CD8-positive, alpha-beta memory T cell (primary cell): ENCODE measurements around the gene GPR151. TPM values are rescaled to one million over a fixed set of nuclear protein-coding genes. Genes with fewer than 3 reads are reported as not detected.

Source experiments
- CTCF ChIA-PET: fragments of 350-600 bp; sonication (Branson Sonifier 250); formaldehyde crosslinking; loops from one replicate; lab custom pipeline; 2021; ENCODE audit warnings: antibody characterized with exemption; lab: Charles Lee
- POLR2A ChIA-PET: fragments of 350-600 bp; sonication (Branson Sonifier 250); formaldehyde crosslinking; loops from one replicate; lab custom pipeline; 2021; ENCODE audit warnings: antibody characterized with exemption; lab: Charles Lee
- DNase-seq, 5 donors: peaks; one replicate each; pipeline versions ENCODE4 v3.0.0 to v3.0.0-alpha.2; 2020 to 2022; ENCODE audit warnings: mixed read lengths in 1 of 5
- H3K27ac ChIP-seq: one replicate; pipeline ENCODE4 v1.7.0; 2013; ENCODE audit warnings: low read depth, mild to moderate bottlenecking, low read length, moderate library complexity
- H3K27me3 ChIP-seq: 2 replicates; pipeline ENCODE4 v1.7.0; 2013; ENCODE audit warnings: low read length, mild to moderate bottlenecking; ENCODE audit not compliant: insufficient read depth, poor library complexity, severe bottlenecking
- H3K36me3 ChIP-seq: 2 replicates; pipeline ENCODE4 v1.7.0; 2013; ENCODE audit warnings: mild to moderate bottlenecking, low read length, moderate library complexity; ENCODE audit not compliant: insufficient read depth
- H3K4me1 ChIP-seq: 2 replicates; pipeline ENCODE4 v1.7.0; 2013; ENCODE audit warnings: mild to moderate bottlenecking, low read length, moderate library complexity; ENCODE audit not compliant: insufficient read depth
- H3K4me3 ChIP-seq: 2 replicates; pipeline ENCODE4 v1.7.0; 2013; ENCODE audit warnings: mild to moderate bottlenecking, low read length
- H3K9me3 ChIP-seq: 2 replicates; pipeline ENCODE4 v1.7.0; 2013; ENCODE audit warnings: mild to moderate bottlenecking, low read length
- H3K27ac Mint-ChIP-seq, 8 donors: one replicate each; pipeline ENCODE4 v1.8.0; 2020 to 2021; ENCODE audit warnings: mixed read lengths in 8 of 8, mild to moderate bottlenecking in 6 of 8, inconsistent platforms in 3 of 8, moderate library complexity in 3 of 8
- H3K27me3 Mint-ChIP-seq, 2 donors: one replicate each; pipeline ENCODE4 v1.8.0; 2020 to 2021; ENCODE audit warnings: mixed read lengths in 2 of 2, mild to moderate bottlenecking in 1 of 2, moderate library complexity in 1 of 2
- H3K36me3 Mint-ChIP-seq, 3 donors: one replicate each; pipeline ENCODE4 v1.8.0; 2020 to 2021; ENCODE audit warnings: mixed read lengths in 3 of 3, inconsistent platforms in 1 of 3, mild to moderate bottlenecking in 1 of 3
- H3K4me1 Mint-ChIP-seq, 3 donors: one replicate each; pipeline ENCODE4 v1.8.0; 2020 to 2021; ENCODE audit warnings: mixed read lengths in 3 of 3, inconsistent platforms in 1 of 3, mild to moderate bottlenecking in 1 of 3
- H3K4me3 Mint-ChIP-seq, 7 donors: one replicate each; pipeline ENCODE4 v1.8.0; 2020 to 2021; ENCODE audit warnings: mixed read lengths in 7 of 7, mild to moderate bottlenecking in 6 of 7, moderate library complexity in 4 of 7, inconsistent platforms in 2 of 7
- H3K9me3 Mint-ChIP-seq, 5 donors: one replicate each; pipeline ENCODE4 v1.8.0; 2020 to 2022; ENCODE audit warnings: mixed read lengths in 5 of 5, mild to moderate bottlenecking in 3 of 5, moderate library complexity in 2 of 5, inconsistent platforms in 1 of 5
- polyA plus RNA-seq: library from polyadenylated mRNA; unstranded; fragments of 300-500 nt; fragmentation: Illumina TruSeq; gene quantifications from one replicate; pipeline ENCODE4 v1.2.3, GENCODE V29; 2021
- total RNA-seq, 2 experiments: library from RNA; stranded (reverse); gene quantifications; one replicate each; pipeline ENCODE4 v1.2.3, GENCODE V29; 2021

Gene GPR151
- total and polyA plus RNA-seq, 3 experiments from 2014 or later, result not detected

DNA sequence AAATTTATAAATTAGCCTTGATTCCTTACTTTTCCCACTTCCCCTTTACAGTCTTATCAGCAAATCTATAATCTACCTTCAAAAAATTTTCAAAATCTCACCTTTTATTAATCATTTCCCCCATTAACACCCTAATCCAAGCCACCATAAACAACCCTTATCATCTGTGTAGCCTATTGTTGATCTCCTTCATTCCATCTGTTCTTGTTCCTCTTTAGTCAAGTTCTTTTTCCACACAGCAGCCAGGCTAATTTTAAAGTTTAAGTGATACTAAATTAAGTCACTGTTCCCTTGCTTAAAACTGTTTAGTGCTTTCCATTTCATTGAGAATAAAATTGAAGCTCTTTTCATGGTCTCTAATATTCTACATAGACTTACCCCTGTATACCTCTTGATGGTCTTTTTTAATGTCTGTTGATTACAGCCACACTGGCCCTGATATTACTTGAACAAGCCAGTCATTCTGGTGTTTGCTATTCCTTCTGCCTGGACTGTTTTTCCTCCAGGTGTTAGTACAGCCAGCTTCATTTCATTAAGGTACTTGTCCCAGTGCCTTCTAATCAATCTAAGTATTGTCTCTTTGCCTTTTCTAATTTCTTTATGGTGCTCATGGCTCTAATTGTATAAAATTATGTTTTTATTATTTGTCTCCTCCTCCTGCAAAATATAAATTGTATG is 31.1 kb downstream of the GPR151 start:
- H3K27me3 Mint-ChIP-seq, result no peaks in the 10 kb centered on the region

GRCh38 chr5:146482775-146483174 is 33.2 kb downstream of the GPR151 start:
- no peaks in the 10 kb centered on the region for H3K9me3 ChIP-seq
- CTCF ChIA-PET, result no interaction called here
- DNase-seq, result no peak
- no peak overlapping the region for H3K4me3 ChIP-seq
- H3K36me3 Mint-ChIP-seq, result peaks cover 15 to 74% (median 34%) of the 10 kb centered on the region in 3 donors
- H3K9me3 Mint-ChIP-seq, result no peaks in the 10 kb centered on the region
- H3K27me3 ChIP-seq, result no peaks in the 10 kb centered on the region
- H3K27me3 Mint-ChIP-seq, result no peaks in the 10 kb centered on the region
- POLR2A ChIA-PET, result no interaction called here
- no peak overlapping the region for H3K27ac ChIP-seq
- no peaks in the 10 kb centered on the region for H3K4me1 ChIP-seq
- H3K36me3 ChIP-seq, result peaks cover 36% of the 10 kb centered on the region
- H3K4me1 Mint-ChIP-seq, result no peaks in the 10 kb centered on the region
- H3K27ac Mint-ChIP-seq, result peak overlapping the region in 1 of 8 donors; percentile 21
- no peak overlapping the region for H3K4me3 Mint-ChIP-seq

More for the DNA sequence above, 31.1 kb downstream of the GPR151 start:
- Histone ChIP-seq H3K4me3 (no peak overlapping the region), H3K36me3 (peaks cover 35% of the 10 kb centered on the region), H3K9me3 (no peaks in the 10 kb centered on the region), H3K4me1 (no peaks in the 10 kb centered on the region), H3K27ac (no peak overlapping the region), H3K27me3 (no peaks in the 10 kb centered on the region)
- CTCF ChIA-PET, result interaction anchor here (0.8 kb wide), 1 partner anchor 17 kb away, joined by 3 read pairs; no protein-coding TSS in a partner anchor
- no peak overlapping the region for H3K4me3 Mint-ChIP-seq
- POLR2A ChIA-PET, result no interaction called here
- peaks cover 12 to 77% (median 35%) of the 10 kb centered on the region in 3 donors for H3K36me3 Mint-ChIP-seq
- peak overlapping the region in 2 of 8 donors; percentile 33 to 51 for H3K27ac Mint-ChIP-seq
- DNase-seq, result no peak
- H3K4me1 Mint-ChIP-seq, result no peaks in the 10 kb centered on the region
- H3K9me3 Mint-ChIP-seq, result no peaks in the 10 kb centered on the region

GRCh38 chr5:146475906-146476305 is 40.1 kb downstream of the GPR151 start:
- no peak overlapping the region for H3K4me3 Mint-ChIP-seq
- Histone ChIP-seq H3K4me1 (no peaks in the 10 kb centered on the region), H3K9me3 (no peaks in the 10 kb centered on the region), H3K27me3 (no peaks in the 10 kb centered on the region), H3K4me3 (no peak overlapping the region), H3K27ac (no peak overlapping the region), H3K36me3 (peaks cover 33% of the 10 kb centered on the region)
- peaks cover 0 to 4% (median 2%) of the 10 kb centered on the region in 3 donors for H3K4me1 Mint-ChIP-seq
- no peak for DNase-seq
- POLR2A ChIA-PET, result no interaction called here
- CTCF ChIA-PET, result no interaction called here
- H3K27ac Mint-ChIP-seq, result no peak overlapping the region
- H3K27me3 Mint-ChIP-seq, result no peaks in the 10 kb centered on the region
- H3K9me3 Mint-ChIP-seq, result no peaks in the 10 kb centered on the region
- H3K36me3 Mint-ChIP-seq, result peaks cover 11 to 68% (median 32%) of the 10 kb centered on the region in 3 donors

DNA sequence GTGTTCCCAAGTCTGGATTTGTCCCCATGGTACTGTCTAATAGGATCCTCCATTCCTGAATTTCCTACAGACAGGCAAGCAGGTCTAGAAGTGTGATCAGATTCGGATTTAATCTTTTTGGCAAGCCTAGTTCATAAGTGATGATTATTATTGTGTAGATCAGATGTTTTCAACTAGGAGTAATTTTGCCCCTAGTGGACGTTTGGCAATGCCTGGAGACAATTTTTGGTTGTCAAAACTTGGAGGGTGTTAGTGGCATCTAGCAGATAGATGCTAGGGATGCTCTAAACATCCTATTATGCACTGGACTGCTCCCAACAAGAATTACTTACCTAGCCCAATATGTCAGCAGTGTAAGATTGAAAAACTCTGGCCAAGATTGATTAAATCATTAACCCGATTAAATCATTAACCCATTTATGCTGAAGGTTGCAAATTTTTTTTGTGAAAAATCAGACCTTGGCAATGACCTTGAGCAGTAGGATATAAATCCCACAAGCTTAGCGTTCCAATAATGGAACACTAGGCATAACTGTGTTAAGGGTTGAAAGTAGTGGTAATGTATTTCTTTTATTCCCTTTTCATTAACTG is 40.7 kb downstream of the GPR151 start:
- CTCF ChIA-PET, result no interaction called here
- POLR2A ChIA-PET, result no interaction called here
- peaks cover 36% of the 10 kb centered on the region for H3K36me3 ChIP-seq

DNA sequence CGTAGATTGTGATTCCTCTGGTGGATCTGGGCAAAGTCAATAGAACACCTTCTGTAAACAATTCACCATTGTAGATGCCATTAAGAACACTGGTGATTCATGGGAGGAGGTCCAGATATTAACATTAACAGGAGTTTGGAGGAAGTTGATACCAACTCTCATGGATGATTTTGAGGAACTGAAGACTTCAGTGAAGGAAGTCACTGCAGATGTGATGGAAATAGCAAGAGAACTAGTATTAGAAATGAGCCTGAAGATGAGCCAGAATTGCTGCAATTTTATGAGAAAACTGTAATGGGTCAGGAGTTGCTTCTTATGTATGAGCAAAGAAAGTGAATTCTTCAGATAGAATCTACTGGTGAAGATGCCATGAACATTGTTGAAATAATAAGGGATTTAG is 41.9 kb downstream of the GPR151 start:
- POLR2A ChIA-PET, result no interaction called here
- no peaks in the 10 kb centered on the region for H3K4me1 ChIP-seq
- DNase-seq, result no peak
- peaks cover 40% of the 10 kb centered on the region for H3K36me3 ChIP-seq
- peaks cover 8 to 72% (median 35%) of the 10 kb centered on the region in 3 donors for H3K36me3 Mint-ChIP-seq
- no peaks in the 10 kb centered on the region for H3K9me3 ChIP-seq
- H3K4me3 Mint-ChIP-seq, result no peak overlapping the region
- no peak overlapping the region for H3K27ac ChIP-seq
- peak overlapping the region in 1 of 8 donors; percentile 56 for H3K27ac Mint-ChIP-seq
- no peaks in the 10 kb centered on the region for H3K27me3 ChIP-seq
- no peak overlapping the region for H3K4me3 ChIP-seq
- H3K9me3 Mint-ChIP-seq, result no peaks in the 10 kb centered on the region
- CTCF ChIA-PET, result no interaction called here
- H3K27me3 Mint-ChIP-seq, result no peaks in the 10 kb centered on the region
- H3K4me1 Mint-ChIP-seq, result peaks cover 0 to 4% (median 2%) of the 10 kb centered on the region in 3 donors

More for the DNA sequence above, 40.7 kb downstream of the GPR151 start:
- Histone ChIP-seq H3K9me3 (no peaks in the 10 kb centered on the region), H3K27me3 (no peaks in the 10 kb centered on the region), H3K4me3 (no peak overlapping the region), H3K27ac (no peak overlapping the region), H3K4me1 (no peaks in the 10 kb centered on the region)
- no peak overlapping the region for H3K4me3 Mint-ChIP-seq
- DNase-seq, result no peak
- peaks cover 11 to 72% (median 34%) of the 10 kb centered on the region in 3 donors for H3K36me3 Mint-ChIP-seq
- no peak overlapping the region for H3K27ac Mint-ChIP-seq
- no peaks in the 10 kb centered on the region for H3K9me3 Mint-ChIP-seq
- peaks cover 0 to 4% (median 2%) of the 10 kb centered on the region in 3 donors for H3K4me1 Mint-ChIP-seq
- no peaks in the 10 kb centered on the region for H3K27me3 Mint-ChIP-seq

DNA sequence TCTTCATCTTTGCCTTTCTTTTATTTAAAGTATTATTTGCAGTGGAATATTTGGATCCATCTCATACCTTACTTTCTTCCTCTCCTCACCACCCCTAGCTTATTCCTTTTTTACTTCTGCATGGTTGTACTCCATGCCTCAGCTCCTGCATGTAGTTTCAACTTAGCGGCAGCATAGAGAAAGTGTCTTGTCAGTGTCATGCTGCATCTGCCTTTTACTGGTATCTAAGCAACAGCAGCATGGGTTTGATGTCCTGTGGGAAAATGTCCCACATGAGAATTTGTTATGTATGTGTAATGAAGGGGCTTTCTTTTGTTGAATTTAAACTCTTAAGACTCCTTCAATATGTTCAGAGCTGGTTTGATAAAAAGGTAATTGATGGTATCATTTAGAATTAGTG is 48.2 kb downstream of the GPR151 start:
- Mint-ChIP-seq H3K27me3 (no peaks in the 10 kb centered on the region), H3K27ac (peak overlapping the region in 4 of 8 donors; percentile 32 to 79 (median 61)), H3K4me3 (no peak overlapping the region), H3K4me1 (peaks cover 18 to 35% (median 27%) of the 10 kb centered on the region in 3 donors), H3K36me3 (peaks cover 22 to 74% (median 36%) of the 10 kb centered on the region in 3 donors), H3K9me3 (no peaks in the 10 kb centered on the region)
- ChIA-PET CTCF (interaction anchor here (0.7 to 1.4 kb wide), 2 partner anchors 9 to 17 kb away, joined by 3 to 4 read pairs; no protein-coding TSS in a partner anchor), POLR2A (no interaction called here)
- no peak for DNase-seq
- Histone ChIP-seq H3K27me3 (no peaks in the 10 kb centered on the region), H3K9me3 (no peaks in the 10 kb centered on the region), H3K4me3 (no peak overlapping the region), H3K36me3 (peaks cover 42% of the 10 kb centered on the region), H3K4me1 (no peaks in the 10 kb centered on the region), H3K27ac (no peak overlapping the region)

- H3K36me3 ChIP-seq, result peaks cover 40% of the 10 kb centered on the region
- no peak overlapping the region for H3K27ac ChIP-seq
- Mint-ChIP-seq H3K27ac (peak overlapping the region in 4 of 8 donors; percentile 3 to 57 (median 39)), H3K36me3 (peaks cover 22 to 71% (median 29%) of the 10 kb centered on the region in 3 donors), H3K27me3 (no peaks in the 10 kb centered on the region), H3K9me3 (no peaks in the 10 kb centered on the region), H3K4me3 (no peak overlapping the region), H3K4me1 (peaks cover 18 to 39% (median 30%) of the 10 kb centered on the region in 3 donors)
- no peak for DNase-seq
- H3K27me3 ChIP-seq, result no peaks in the 10 kb centered on the region
- CTCF ChIA-PET, result interaction anchor here (0.7 kb wide), 1 partner anchor 18 kb away, joined by 3 read pairs; no protein-coding TSS in a partner anchor
- no peaks in the 10 kb centered on the region for H3K9me3 ChIP-seq
- POLR2A ChIA-PET, result no interaction called here
- no peaks in the 10 kb centered on the region for H3K4me1 ChIP-seq
- no peak overlapping the region for H3K4me3 ChIP-seq
Observed at GRCh38 chr5:146466521-146467349, 49.3 kb downstream of the GPR151 start.
